ENCODE data around the gene CLDN22.

GRCh38 chr4:183288955-183289354, 31.1 kb downstream of the CLDN22 start:
- TF ChIP-seq EZH2 (IDR thresholded peaks at IDR 0.05; ENCODE audit: borderline replicate concordance, low read depth, low read length, poor library complexity, severe bottlenecking) (no peak), CTCF (conservative IDR thresholded peaks at IDR 0.05; ENCODE audit: low read depth, low read length) (no peak)
